ENCODE results near the gene MBD4. TPM values are rescaled to one million over a fixed set of nuclear protein-coding genes. Genes with fewer than 3 reads are reported as not detected.

Gene MBD4
- total RNA-seq, 1 experiment from 2014 or later = 36.9 TPM

DNA sequence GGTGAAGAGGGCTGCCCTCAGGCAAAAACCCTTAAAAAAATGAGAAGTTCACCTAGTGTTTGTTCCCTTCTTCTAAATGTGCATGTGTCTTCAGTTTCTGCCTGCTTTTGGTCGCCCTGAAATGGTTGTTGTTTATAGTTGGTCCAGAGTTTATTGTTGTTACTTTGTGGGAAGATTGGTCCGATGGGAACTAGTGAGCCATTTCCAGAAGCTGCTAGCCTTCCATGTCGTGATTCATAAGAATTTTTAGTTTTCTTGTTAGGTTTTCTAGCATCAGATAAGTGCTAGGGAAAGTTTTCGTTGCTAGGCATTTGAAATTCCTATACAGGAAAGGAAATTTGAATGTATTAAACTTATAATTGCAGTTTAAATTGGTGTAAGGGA lies 34.0 kb upstream of the MBD4 start:
- Mint-ChIP-seq H3K27me3 (ENCODE audit: low read depth) (no peaks in the 10 kb centered on the region), H3K36me3 (peaks cover 12% of the 10 kb centered on the region), H3K4me3 (no peak overlapping the region), H3K27ac (no peak overlapping the region; the same call in 1 of the 2 replicates), H3K4me1 (no peaks in the 10 kb centered on the region), H3K9me3 (no peaks in the 10 kb centered on the region)
- TF ChIP-seq ZNF423 (CRISPR knock-in tag; IDR thresholded peaks at IDR 0.05) (no peak), SP1 (CRISPR knock-in tag; conservative IDR thresholded peaks at IDR 0.05) (no peak), ESRRA (CRISPR knock-in tag; IDR thresholded peaks at IDR 0.05; ENCODE audit: borderline replicate concordance) (no peak), HMGA2 (CRISPR knock-in tag; IDR thresholded peaks at IDR 0.05) (no peak), TEAD4 (CRISPR knock-in tag; IDR thresholded peaks at IDR 0.05) (no peak), NFATC4 (CRISPR knock-in tag; IDR thresholded peaks at IDR 0.05) (no peak), IRF2 (CRISPR knock-in tag; IDR thresholded peaks at IDR 0.05; ENCODE audit: borderline replicate concordance, low read depth) (no peak), MXD4 (CRISPR knock-in tag; IDR thresholded peaks at IDR 0.05; ENCODE audit: borderline replicate concordance) (no peak), CREM (CRISPR knock-in tag; IDR thresholded peaks at IDR 0.05) (no peak)
- TF ChIP-seq, protein P1, sequence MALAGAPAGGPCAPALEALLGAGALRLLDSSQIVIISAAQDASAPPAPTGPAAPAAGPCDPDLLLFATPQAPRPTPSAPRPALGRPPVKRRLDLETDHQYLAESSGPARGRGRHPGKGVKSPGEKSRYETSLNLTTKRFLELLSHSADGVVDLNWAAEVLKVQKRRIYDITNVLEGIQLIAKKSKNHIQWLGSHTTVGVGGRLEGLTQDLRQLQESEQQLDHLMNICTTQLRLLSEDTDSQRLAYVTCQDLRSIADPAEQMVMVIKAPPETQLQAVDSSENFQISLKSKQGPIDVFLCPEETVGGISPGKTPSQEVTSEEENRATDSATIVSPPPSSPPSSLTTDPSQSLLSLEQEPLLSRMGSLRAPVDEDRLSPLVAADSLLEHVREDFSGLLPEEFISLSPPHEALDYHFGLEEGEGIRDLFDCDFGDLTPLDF (CRISPR knock-in tag; IDR thresholded peaks at IDR 0.05) = no peak
- TF ChIP-seq, protein P2, sequence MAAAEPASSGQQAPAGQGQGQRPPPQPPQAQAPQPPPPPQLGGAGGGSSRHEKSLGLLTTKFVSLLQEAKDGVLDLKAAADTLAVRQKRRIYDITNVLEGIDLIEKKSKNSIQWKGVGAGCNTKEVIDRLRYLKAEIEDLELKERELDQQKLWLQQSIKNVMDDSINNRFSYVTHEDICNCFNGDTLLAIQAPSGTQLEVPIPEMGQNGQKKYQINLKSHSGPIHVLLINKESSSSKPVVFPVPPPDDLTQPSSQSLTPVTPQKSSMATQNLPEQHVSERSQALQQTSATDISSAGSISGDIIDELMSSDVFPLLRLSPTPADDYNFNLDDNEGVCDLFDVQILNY (CRISPR knock-in tag; IDR thresholded peaks at IDR 0.05) = no peak
- TF ChIP-seq, protein P3, sequence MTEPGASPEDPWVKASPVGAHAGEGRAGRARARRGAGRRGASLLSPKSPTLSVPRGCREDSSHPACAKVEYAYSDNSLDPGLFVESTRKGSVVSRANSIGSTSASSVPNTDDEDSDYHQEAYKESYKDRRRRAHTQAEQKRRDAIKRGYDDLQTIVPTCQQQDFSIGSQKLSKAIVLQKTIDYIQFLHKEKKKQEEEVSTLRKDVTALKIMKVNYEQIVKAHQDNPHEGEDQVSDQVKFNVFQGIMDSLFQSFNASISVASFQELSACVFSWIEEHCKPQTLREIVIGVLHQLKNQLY (CRISPR knock-in tag; IDR thresholded peaks at IDR 0.05) = no peak
- TF ChIP-seq, protein P4, sequence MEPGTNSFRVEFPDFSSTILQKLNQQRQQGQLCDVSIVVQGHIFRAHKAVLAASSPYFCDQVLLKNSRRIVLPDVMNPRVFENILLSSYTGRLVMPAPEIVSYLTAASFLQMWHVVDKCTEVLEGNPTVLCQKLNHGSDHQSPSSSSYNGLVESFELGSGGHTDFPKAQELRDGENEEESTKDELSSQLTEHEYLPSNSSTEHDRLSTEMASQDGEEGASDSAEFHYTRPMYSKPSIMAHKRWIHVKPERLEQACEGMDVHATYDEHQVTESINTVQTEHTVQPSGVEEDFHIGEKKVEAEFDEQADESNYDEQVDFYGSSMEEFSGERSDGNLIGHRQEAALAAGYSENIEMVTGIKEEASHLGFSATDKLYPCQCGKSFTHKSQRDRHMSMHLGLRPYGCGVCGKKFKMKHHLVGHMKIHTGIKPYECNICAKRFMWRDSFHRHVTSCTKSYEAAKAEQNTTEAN (CRISPR knock-in tag; IDR thresholded peaks at IDR 0.05) = no peak
- TF ChIP-seq, protein P5, sequence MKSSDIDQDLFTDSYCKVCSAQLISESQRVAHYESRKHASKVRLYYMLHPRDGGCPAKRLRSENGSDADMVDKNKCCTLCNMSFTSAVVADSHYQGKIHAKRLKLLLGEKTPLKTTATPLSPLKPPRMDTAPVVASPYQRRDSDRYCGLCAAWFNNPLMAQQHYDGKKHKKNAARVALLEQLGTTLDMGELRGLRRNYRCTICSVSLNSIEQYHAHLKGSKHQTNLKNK (CRISPR knock-in tag; IDR thresholded peaks at IDR 0.05) = no peak
- TF ChIP-seq, protein P6, sequence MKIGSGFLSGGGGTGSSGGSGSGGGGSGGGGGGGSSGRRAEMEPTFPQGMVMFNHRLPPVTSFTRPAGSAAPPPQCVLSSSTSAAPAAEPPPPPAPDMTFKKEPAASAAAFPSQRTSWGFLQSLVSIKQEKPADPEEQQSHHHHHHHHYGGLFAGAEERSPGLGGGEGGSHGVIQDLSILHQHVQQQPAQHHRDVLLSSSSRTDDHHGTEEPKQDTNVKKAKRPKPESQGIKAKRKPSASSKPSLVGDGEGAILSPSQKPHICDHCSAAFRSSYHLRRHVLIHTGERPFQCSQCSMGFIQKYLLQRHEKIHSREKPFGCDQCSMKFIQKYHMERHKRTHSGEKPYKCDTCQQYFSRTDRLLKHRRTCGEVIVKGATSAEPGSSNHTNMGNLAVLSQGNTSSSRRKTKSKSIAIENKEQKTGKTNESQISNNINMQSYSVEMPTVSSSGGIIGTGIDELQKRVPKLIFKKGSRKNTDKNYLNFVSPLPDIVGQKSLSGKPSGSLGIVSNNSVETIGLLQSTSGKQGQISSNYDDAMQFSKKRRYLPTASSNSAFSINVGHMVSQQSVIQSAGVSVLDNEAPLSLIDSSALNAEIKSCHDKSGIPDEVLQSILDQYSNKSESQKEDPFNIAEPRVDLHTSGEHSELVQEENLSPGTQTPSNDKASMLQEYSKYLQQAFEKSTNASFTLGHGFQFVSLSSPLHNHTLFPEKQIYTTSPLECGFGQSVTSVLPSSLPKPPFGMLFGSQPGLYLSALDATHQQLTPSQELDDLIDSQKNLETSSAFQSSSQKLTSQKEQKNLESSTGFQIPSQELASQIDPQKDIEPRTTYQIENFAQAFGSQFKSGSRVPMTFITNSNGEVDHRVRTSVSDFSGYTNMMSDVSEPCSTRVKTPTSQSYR (CRISPR knock-in tag; IDR thresholded peaks at IDR 0.05) = no peak
- TF ChIP-seq, protein P7, sequence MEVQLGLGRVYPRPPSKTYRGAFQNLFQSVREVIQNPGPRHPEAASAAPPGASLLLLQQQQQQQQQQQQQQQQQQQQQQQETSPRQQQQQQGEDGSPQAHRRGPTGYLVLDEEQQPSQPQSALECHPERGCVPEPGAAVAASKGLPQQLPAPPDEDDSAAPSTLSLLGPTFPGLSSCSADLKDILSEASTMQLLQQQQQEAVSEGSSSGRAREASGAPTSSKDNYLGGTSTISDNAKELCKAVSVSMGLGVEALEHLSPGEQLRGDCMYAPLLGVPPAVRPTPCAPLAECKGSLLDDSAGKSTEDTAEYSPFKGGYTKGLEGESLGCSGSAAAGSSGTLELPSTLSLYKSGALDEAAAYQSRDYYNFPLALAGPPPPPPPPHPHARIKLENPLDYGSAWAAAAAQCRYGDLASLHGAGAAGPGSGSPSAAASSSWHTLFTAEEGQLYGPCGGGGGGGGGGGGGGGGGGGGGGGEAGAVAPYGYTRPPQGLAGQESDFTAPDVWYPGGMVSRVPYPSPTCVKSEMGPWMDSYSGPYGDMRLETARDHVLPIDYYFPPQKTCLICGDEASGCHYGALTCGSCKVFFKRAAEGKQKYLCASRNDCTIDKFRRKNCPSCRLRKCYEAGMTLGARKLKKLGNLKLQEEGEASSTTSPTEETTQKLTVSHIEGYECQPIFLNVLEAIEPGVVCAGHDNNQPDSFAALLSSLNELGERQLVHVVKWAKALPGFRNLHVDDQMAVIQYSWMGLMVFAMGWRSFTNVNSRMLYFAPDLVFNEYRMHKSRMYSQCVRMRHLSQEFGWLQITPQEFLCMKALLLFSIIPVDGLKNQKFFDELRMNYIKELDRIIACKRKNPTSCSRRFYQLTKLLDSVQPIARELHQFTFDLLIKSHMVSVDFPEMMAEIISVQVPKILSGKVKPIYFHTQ (CRISPR knock-in tag; IDR thresholded peaks at IDR 0.05) = no peak
- TF ChIP-seq, protein P8, sequence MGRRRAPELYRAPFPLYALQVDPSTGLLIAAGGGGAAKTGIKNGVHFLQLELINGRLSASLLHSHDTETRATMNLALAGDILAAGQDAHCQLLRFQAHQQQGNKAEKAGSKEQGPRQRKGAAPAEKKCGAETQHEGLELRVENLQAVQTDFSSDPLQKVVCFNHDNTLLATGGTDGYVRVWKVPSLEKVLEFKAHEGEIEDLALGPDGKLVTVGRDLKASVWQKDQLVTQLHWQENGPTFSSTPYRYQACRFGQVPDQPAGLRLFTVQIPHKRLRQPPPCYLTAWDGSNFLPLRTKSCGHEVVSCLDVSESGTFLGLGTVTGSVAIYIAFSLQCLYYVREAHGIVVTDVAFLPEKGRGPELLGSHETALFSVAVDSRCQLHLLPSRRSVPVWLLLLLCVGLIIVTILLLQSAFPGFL (CRISPR knock-in tag; IDR thresholded peaks at IDR 0.05; ENCODE audit: borderline replicate concordance) = no peak
- POLR2A ChIA-PET = no interaction called here
- DNase-seq (ENCODE audit: low spot score) = no peak
- CTCF ChIA-PET = no interaction called here
- no peak for ATAC-seq
